GM23338 (cell line): ENCODE data around the gene ZGPAT. TPM values are rescaled to one million over a fixed set of nuclear protein-coding genes. Genes with fewer than 3 reads are reported as not detected.

Experiments
- ATAC-seq: fragments of 200-7000 bp; cut with Tn5 transposase; 3 replicates; pipeline ENCODE4 v1.9.1; 2020
- DNase-seq: peaks from one replicate; pipeline ENCODE4 v3.0.0-alpha.2; 2015; ENCODE audit warnings: low spot score
- H2AFZ ChIP-seq: fragments of 200-600 bp; sonication (generic); 2 replicates; pipeline ENCODE4 v1.8.0; 2016; ENCODE audit warnings: antibody characterized with exemption, mild to moderate bottlenecking, moderate library complexity
- H3F3A ChIP-seq: fragments of 200-600 bp; sonication (generic); replicated peaks from 2 replicates; pipeline ENCODE4 v1.8.0; 2017; ENCODE audit warnings: antibody characterized with exemption, mixed run types, low read depth
- H3K27ac ChIP-seq: fragments of 200-600 bp; sonication (generic); 2 replicates; pipeline ENCODE4 v1.6.1; 2016; ENCODE audit warnings: low read depth
- H3K27me3 ChIP-seq: fragments of 200-600 bp; sonication (generic); 2 replicates; pipeline ENCODE4 v1.8.0; 2016; ENCODE audit warnings: mild to moderate bottlenecking, mixed run types, moderate library complexity; ENCODE audit not compliant: insufficient read depth
- H3K36me3 ChIP-seq: fragments of 200-600 bp; sonication (generic); 2 replicates; pipeline ENCODE4 v1.8.0; 2016; ENCODE audit warnings: mild to moderate bottlenecking; ENCODE audit not compliant: insufficient read depth
- H3K4me1 ChIP-seq: fragments of 200-600 bp; sonication (generic); 2 replicates; pipeline ENCODE4 v1.8.0; 2016; ENCODE audit warnings: mild to moderate bottlenecking, moderate library complexity; ENCODE audit not compliant: insufficient read depth
- H3K4me2 ChIP-seq: fragments of 200-600 bp; sonication (generic); 2 replicates; pipeline ENCODE4 v1.7.1; 2017; ENCODE audit warnings: mixed run types
- H3K4me3 ChIP-seq: fragments of 200-600 bp; sonication (generic); 2 replicates; pipeline ENCODE4 v1.6.1; 2016; ENCODE audit warnings: mixed run types
- H3K79me2 ChIP-seq: fragments of 200-600 bp; sonication (generic); replicated peaks from 2 replicates; pipeline ENCODE4 v1.8.0; 2017; ENCODE audit warnings: mild to moderate bottlenecking; ENCODE audit not compliant: insufficient read depth
- H3K9me2 ChIP-seq: fragments of 200-600 bp; sonication (generic); 2 replicates; pipeline ENCODE4 v1.8.0; 2017; ENCODE audit not compliant: insufficient read depth
- H4K20me1 ChIP-seq: fragments of 200-600 bp; sonication (generic); replicated peaks from 2 replicates; pipeline ENCODE4 v1.8.0; 2017; ENCODE audit warnings: mild to moderate bottlenecking; ENCODE audit not compliant: insufficient read depth
- H3K27ac Mint-ChIP-seq: 2 replicates; pipeline ENCODE4 v1.8.0; 2020; ENCODE audit warnings: inconsistent platforms, mild to moderate bottlenecking, moderate library complexity, mixed read lengths
- H3K27me3 Mint-ChIP-seq: 3 replicates; pipeline ENCODE4 v1.8.0; 2022; ENCODE audit warnings: low read depth, mild to moderate bottlenecking, moderate library complexity, mixed read lengths, inconsistent platforms; ENCODE audit not compliant: insufficient read depth, poor library complexity
- H3K36me3 Mint-ChIP-seq: 3 replicates; pipeline ENCODE4 v1.8.0; 2021; ENCODE audit warnings: low read depth, mild to moderate bottlenecking, inconsistent platforms, moderate library complexity, mixed read lengths
- H3K4me1 Mint-ChIP-seq: 3 replicates; pipeline ENCODE4 v1.8.0; 2020; ENCODE audit warnings: mild to moderate bottlenecking, inconsistent platforms, mixed read lengths
- H3K4me3 Mint-ChIP-seq: 3 replicates; pipeline ENCODE4 v1.8.0; 2021; ENCODE audit warnings: moderate library complexity, mild to moderate bottlenecking, inconsistent platforms, mixed read lengths
- H3K9me3 Mint-ChIP-seq: 3 replicates; pipeline ENCODE4 v1.8.0; 2020; ENCODE audit warnings: moderate library complexity, mild to moderate bottlenecking, inconsistent platforms, mixed read lengths
- CREB1 ChIP-seq: fragments of 250-450 bp; sonication (Bioruptor Pico); IDR thresholded peaks from 2 replicates; pipeline ENCODE4 v1.5.0; 2020; ENCODE audit warnings: low read depth, mild to moderate bottlenecking, moderate library complexity
- CTCF ChIP-seq, 2 experiments: fragments of 200-600 bp in 1 of 2; sonication (generic) in 1 of 2; conservative IDR thresholded peaks; 2 replicates each; pipeline versions ENCODE4 v1.5.1 to v1.6.1; 2016 to 2017; ENCODE audit warnings: antibody characterized with exemption in 2 of 2, low read depth in 2 of 2, mild to moderate bottlenecking in 2 of 2, moderate library complexity in 1 of 2
- EZH2phosphoT487 ChIP-seq: fragments of 200-600 bp; sonication (generic); IDR thresholded peaks from one replicate; pipeline ENCODE4 v1.8.1; 2018; ENCODE audit warnings: antibody characterized with exemption; ENCODE audit not compliant: unreplicated experiment
- NANOG ChIP-seq: IDR thresholded peaks from 2 replicates; pipeline ENCODE4 v1.6.1; 2016; ENCODE audit warnings: antibody characterized with exemption, borderline replicate concordance
- ZNF331 ChIP-seq: fragments of 250-450 bp; sonication (Bioruptor Pico); IDR thresholded peaks from 2 replicates; pipeline ENCODE4 v1.5.0; 2020; ENCODE audit warnings: low read depth, mild to moderate bottlenecking, moderate library complexity
- polyA plus RNA-seq: library from polyadenylated mRNA; unstranded; fragments of >200 nt; fragmentation: Nextera tagmentation; extraction: Ambion mirVana; gene quantifications from 2 replicates; pipeline ENCODE4 v1.2.1, GENCODE V29; 2016
- total RNA-seq: library from RNA; depleted of rRNA; stranded (reverse); fragments of >200 nt; shearing (Covaris generic); gene quantifications from 2 replicates; pipeline ENCODE4 v1.2.3, GENCODE V29; 2014
- TF ChIP-seq, protein P1 (sequence below): fragments of 250-450 bp; sonication (Bioruptor Pico); IDR thresholded peaks from 2 replicates; pipeline ENCODE4 v1.5.0; 2020; ENCODE audit warnings: mild to moderate bottlenecking, moderate library complexity

The ZGPAT gene
- total and polyA plus RNA-seq, 2 experiments from 2014 or later: 25.0 to 39.2 TPM

DNA sequence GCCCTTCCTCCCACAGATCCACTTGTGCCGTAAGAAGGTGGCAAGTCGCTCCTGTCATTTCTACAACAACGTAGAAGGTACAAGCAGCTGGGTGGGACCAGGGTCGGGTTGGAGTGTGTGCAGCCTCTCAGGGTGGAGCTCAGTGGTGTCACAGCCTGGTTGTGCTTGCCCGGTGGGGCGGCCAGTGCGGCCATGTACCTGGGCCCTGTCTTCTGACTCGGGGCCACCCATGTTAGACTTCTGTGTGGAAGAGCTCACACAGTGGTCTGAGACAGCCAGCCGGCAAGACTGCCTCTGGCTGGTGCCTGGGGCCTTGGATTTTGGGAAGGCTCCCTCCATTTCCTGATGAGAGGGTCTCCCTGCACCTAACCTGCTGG lies 45.0 kb upstream of the ZGPAT start:
- Mint-ChIP-seq H3K4me1 (peaks cover 17% of the 10 kb centered on the region), H3K4me3 (no peak overlapping the region), H3K27ac (no peak overlapping the region), H3K9me3 (no peaks in the 10 kb centered on the region), H3K36me3 (peaks cover 48% of the 10 kb centered on the region), H3K27me3 (peaks cover 11% of the 10 kb centered on the region)
- Histone ChIP-seq H3F3A (peaks cover 4% of the 10 kb centered on the region; the same call in 1 of the 2 replicates), H3K79me2 (peaks cover 8% of the 10 kb centered on the region), H2AFZ (no peak overlapping the region), H4K20me1 (no peaks in the 10 kb centered on the region; the same call in 1 of the 2 replicates), H3K9me2 (no peaks in the 10 kb centered on the region), H3K4me3 (no peak overlapping the region), H3K27ac (no peak overlapping the region), H3K27me3 (no peaks in the 10 kb centered on the region), H3K4me1 (0 out of 2 replicates have a peak, but pooled peaks cover 7% of the 10 kb centered on the region), H3K36me3 (no peaks in the 10 kb centered on the region), H3K4me2 (no peak overlapping the region)
- ATAC-seq: no peak
- TF ChIP-seq, protein P1, sequence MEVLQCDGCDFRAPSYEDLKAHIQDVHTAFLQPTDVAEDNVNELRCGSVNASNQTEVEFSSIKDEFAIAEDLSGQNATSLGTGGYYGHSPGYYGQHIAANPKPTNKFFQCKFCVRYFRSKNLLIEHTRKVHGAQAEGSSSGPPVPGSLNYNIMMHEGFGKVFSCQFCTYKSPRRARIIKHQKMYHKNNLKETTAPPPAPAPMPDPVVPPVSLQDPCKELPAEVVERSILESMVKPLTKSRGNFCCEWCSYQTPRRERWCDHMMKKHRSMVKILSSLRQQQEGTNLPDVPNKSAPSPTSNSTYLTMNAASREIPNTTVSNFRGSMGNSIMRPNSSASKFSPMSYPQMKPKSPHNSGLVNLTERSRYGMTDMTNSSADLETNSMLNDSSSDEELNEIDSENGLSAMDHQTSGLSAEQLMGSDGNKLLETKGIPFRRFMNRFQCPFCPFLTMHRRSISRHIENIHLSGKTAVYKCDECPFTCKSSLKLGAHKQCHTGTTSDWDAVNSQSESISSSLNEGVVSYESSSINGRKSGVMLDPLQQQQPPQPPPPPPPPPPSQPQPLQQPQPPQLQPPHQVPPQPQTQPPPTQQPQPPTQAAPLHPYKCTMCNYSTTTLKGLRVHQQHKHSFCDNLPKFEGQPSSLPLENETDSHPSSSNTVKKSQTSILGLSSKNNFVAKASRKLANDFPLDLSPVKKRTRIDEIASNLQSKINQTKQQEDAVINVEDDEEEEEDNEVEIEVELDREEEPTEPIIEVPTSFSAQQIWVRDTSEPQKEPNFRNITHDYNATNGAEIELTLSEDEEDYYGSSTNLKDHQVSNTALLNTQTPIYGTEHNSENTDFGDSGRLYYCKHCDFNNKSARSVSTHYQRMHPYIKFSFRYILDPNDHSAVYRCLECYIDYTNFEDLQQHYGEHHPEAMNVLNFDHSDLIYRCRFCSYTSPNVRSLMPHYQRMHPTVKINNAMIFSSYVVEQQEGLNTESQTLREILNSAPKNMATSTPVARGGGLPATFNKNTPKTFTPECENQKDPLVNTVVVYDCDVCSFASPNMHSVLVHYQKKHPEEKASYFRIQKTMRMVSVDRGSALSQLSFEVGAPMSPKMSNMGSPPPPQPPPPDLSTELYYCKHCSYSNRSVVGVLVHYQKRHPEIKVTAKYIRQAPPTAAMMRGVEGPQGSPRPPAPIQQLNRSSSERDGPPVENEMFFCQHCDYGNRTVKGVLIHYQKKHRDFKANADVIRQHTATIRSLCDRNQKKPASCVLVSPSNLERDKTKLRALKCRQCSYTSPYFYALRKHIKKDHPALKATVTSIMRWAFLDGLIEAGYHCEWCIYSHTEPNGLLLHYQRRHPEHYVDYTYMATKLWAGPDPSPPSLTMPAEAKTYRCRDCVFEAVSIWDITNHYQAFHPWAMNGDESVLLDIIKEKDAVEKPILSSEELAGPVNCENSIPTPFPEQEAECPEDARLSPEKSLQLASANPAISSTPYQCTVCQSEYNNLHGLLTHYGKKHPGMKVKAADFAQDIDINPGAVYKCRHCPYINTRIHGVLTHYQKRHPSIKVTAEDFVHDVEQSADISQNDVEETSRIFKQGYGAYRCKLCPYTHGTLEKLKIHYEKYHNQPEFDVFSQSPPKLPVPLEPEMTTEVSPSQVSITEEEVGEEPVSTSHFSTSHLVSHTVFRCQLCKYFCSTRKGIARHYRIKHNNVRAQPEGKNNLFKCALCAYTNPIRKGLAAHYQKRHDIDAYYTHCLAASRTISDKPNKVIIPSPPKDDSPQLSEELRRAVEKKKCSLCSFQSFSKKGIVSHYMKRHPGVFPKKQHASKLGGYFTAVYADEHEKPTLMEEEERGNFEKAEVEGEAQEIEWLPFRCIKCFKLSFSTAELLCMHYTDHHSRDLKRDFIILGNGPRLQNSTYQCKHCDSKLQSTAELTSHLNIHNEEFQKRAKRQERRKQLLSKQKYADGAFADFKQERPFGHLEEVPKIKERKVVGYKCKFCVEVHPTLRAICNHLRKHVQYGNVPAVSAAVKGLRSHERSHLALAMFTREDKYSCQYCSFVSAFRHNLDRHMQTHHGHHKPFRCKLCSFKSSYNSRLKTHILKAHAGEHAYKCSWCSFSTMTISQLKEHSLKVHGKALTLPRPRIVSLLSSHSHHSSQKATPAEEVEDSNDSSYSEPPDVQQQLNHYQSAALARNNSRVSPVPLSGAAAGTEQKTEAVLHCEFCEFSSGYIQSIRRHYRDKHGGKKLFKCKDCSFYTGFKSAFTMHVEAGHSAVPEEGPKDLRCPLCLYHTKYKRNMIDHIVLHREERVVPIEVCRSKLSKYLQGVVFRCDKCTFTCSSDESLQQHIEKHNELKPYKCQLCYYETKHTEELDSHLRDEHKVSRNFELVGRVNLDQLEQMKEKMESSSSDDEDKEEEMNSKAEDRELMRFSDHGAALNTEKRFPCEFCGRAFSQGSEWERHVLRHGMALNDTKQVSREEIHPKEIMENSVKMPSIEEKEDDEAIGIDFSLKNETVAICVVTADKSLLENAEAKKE (CRISPR knock-in tag): no peak
- TF ChIP-seq EZH2phosphoT487 (no peak), NANOG (no peak), CREB1 (CRISPR knock-in tag) (no peak), CTCF (conservative IDR thresholded peaks at IDR 0.05; ENCODE audit: low read depth in 2 of 2) (no peak), ZNF331 (no peak)
- no peak for DNase-seq
